KBM-7 (cell line): Measurements from ENCODE around the gene ATP4A.
A peak's percentile ranks its signal among the peaks of the same experiment; 100 is the strongest.

ENCODE experiments used
- DNase-seq: peaks from one replicate; pipeline ENCODE4 v3.0.0-alpha.2; 2015
- in situ Hi-C: fragments of 300-500 bp; cut with MboI; formaldehyde crosslinking; loops from 2 replicates; pipeline ENCODE4 v1.14.3; 2020; ENCODE audit warnings: low sequenced_read_pairs, low pct_unique_long_range_greater_than_20kb, mixed read lengths

ATP4A gene

GRCh38 chr19:35569281-35569781 lies 5.9 kb upstream of the ATP4A start:
- DNase-seq, result no peak
- in situ Hi-C loops, result no loop called here

GRCh38 chr19:35566738-35567137 lies 3.3 kb upstream of the ATP4A start:
- in situ Hi-C loops, result no loop called here
- DNase-seq, result no peak

GRCh38 chr19:35565016-35565856 lies 1.8 kb upstream of the ATP4A start:
- no peak for DNase-seq
- in situ Hi-C loops, result no loop called here

- DNase-seq, result no peak
- in situ Hi-C loops, result no loop called here
These were observed 682 bp downstream of the ATP4A start for GRCh38 chr19:35562776-35563175.

GRCh38 chr19:35562336-35562735 lies 1.1 kb downstream of the ATP4A start:
- in situ Hi-C loops, result no loop called here
- DNase-seq, result no peak

GRCh38 chr19:35561436-35561835 lies 2.0 kb downstream of the ATP4A start:
- no peak for DNase-seq
- in situ Hi-C loops, result no loop called here

- in situ Hi-C loops, result no loop called here
- DNase-seq, result no peak
These were observed 2.8 kb downstream of the ATP4A start for GRCh38 chr19:35560677-35561076.

- in situ Hi-C loops, result no loop called here
- no peak for DNase-seq
These were observed 3.2 kb downstream of the ATP4A start for GRCh38 chr19:35560271-35560670.

GRCh38 chr19:35559781-35560180 lies 3.7 kb downstream of the ATP4A start:
- in situ Hi-C loops, result no loop called here
- DNase-seq, result no peak

- DNase-seq, result peak; percentile 18
- in situ Hi-C loops, result no loop called here
These were observed 4.2 kb downstream of the ATP4A start for GRCh38 chr19:35559281-35559659.

- no peak for DNase-seq
- in situ Hi-C loops, result no loop called here
These were observed 4.8 kb downstream of the ATP4A start for GRCh38 chr19:35558400-35559280.

GRCh38 chr19:35557539-35558399 lies 5.7 kb downstream of the ATP4A start:
- peak; percentile 81 for DNase-seq

GRCh38 chr19:35556846-35557538 lies 6.5 kb downstream of the ATP4A start:
- DNase-seq, result no peak
- in situ Hi-C loops, result no loop called here

More at GRCh38 chr19:35557539-35558399, 5.7 kb downstream of the ATP4A start:
- in situ Hi-C loops, result no loop called here

- in situ Hi-C loops, result no loop called here
- no peak for DNase-seq
These were observed 7.3 kb downstream of the ATP4A start for GRCh38 chr19:35556025-35556590.

GRCh38 chr19:35555301-35556005 lies 8.0 kb downstream of the ATP4A start:
- in situ Hi-C loops, result no loop called here
- peak; percentile 22 for DNase-seq

GRCh38 chr19:35554076-35554475 lies 9.4 kb downstream of the ATP4A start:
- DNase-seq, result no peak
- in situ Hi-C loops, result no loop called here

- in situ Hi-C loops, result no loop called here
- DNase-seq, result no peak
These were observed 10.0 kb downstream of the ATP4A start for GRCh38 chr19:35553385-35554000.
